ENCODE results near the gene PEAR1. TPM values are rescaled to one million over a fixed set of nuclear protein-coding genes. Genes with fewer than 3 reads are reported as not detected.

PEAR1 gene
- total RNA-seq, 2 donors from 2014 or later: 0.09 to 0.53 TPM

DNA sequence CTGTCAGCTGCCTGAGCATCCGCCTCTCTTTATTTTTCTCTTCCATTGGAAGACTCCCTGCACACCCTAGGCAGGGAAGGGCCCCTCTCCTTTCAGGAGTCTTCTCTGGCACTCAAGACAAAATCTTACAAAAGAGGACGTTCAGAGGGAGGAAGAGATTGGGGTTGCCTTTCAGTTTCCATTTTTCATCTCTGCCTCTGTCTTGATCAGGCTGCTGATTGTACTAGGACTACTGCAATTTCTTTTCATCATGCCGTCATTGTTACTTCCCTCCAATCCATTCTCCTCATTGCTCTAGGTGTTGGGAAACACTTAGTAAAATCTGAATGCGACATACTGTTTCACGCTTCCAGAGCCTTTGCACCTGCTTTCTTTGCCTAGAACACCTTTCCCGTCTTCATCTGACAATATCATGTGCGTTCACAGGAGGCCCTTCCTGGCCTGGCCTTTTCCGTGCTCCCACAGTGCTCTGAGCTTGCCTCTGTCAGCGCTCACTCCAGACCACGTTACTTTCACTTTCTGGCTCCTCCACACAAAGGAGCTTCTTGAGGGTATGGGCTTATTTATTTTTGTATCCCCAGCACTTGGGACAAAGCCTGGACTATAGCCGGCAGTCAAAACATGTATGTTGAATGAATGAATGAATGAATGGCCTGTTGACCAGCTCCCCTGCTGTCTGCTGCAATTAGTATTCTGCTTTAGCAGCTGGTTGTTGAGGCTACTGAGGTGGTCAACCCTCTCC lies 37.9 kb downstream of the PEAR1 start:
- H3K36me3 Mint-ChIP-seq: no peaks in the 10 kb centered on the region
- peak in 1 of 2 donors; percentile 28 for ATAC-seq
- H3K27ac Mint-ChIP-seq: no peak overlapping the region
- DNase-seq (ENCODE audit: low spot score in 2 of 2): no peak
- no peaks in the 10 kb centered on the region for H3K9me3 Mint-ChIP-seq

DNA sequence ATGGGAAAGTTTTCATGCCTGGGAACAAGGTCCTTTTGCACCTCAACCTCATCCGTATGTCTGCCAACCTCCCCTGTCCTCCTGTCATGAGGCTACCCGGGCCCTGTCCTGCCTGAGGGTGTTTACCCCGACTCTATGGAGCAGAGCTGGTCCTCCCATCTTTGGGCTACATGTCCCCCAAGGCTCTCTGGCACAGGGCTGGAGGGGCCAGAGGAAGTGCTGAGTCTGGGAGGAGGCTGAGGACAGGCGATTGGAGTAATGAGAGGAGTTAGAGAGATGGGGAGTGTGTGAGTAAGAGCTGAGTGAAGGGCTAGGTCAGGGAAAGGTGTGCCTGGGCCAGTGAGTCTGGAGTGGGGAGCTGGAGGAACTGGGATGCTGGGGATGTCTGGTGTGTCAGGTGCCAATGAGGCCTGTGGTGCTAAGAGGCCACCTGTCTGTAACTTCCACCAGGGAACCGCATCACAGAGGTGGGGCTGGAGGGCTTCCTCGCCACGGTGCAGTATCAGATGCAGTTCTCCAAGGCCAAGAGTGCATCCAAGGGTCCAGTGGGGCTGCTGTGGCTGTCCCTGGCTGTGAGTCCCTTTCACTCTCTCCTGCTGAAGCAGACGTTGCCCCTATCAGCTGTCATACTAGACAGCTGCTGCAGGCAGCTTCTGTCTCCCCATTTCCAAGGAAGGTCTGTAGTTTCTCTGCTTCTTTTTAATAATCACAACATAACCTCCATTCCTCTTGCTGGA lies 38.6 kb downstream of the PEAR1 start:
- Mint-ChIP-seq H3K36me3 (no peaks in the 10 kb centered on the region), H3K9me3 (no peaks in the 10 kb centered on the region), H3K27ac (no peak overlapping the region)
- no peak for DNase-seq (ENCODE audit: low spot score in 2 of 2)
- ATAC-seq: no peak

DNA sequence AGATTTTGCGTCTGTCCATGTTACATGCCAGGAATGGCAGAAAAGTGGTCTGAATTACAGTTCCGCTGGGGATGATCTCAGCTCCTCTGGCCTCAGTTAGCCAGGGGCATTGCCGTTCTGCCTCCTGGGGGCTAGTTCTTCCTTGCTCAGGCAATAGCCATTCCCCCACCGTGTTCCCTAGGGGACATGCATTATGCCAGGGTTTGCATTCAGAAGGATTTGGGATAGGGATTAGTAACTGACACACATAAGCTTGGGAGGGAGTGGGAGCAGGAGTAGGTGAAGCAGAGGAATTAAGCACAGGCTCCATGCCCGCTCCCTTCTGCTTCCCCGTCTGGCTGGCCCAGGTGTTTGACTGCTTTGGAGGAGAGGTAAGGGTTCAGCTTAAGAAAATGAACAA lies 39.6 kb downstream of the PEAR1 start:
- no peaks in the 10 kb centered on the region for H3K36me3 Mint-ChIP-seq
- no peak for ATAC-seq
- no peak for DNase-seq (ENCODE audit: low spot score in 2 of 2)

GRCh38 chr1:156935505-156936128 lies 42.1 kb downstream of the PEAR1 start:
- H3K9me3 Mint-ChIP-seq: no peaks in the 10 kb centered on the region
- ATAC-seq (no peak), DNase-seq (ENCODE audit: low spot score in 2 of 2) (no peak)
- H3K27ac Mint-ChIP-seq: no peak overlapping the region
- H3K36me3 Mint-ChIP-seq: no peaks in the 10 kb centered on the region

More for the DNA sequence above, 39.6 kb downstream of the PEAR1 start:
- no peaks in the 10 kb centered on the region for H3K9me3 Mint-ChIP-seq
- H3K27ac Mint-ChIP-seq: no peak overlapping the region

DNA sequence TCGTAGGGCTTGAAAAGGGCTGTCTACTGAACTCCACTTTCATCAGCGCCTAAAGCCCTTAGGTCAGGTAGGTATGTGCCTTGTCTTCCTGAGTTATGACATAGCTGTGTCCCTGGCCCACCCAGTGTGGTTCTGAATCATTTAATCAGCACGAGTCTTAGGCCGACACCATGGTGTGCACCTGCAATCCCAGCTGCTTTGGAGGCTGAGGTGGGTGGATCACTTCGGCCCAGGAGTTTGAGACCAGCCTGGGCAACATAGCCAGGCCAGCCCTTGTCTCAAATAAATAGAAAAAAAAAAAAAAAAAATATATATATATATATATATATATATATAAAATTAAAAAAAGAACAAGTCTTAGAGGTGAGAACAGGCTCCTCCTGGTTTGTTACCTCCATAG lies 42.7 kb downstream of the PEAR1 start:
- H3K27ac Mint-ChIP-seq: no peak overlapping the region
- DNase-seq (ENCODE audit: low spot score in 2 of 2) (no peak), ATAC-seq (no peak)
- no peaks in the 10 kb centered on the region for H3K36me3 Mint-ChIP-seq
- no peaks in the 10 kb centered on the region for H3K9me3 Mint-ChIP-seq

GRCh38 chr1:156936721-156937220 lies 43.3 kb downstream of the PEAR1 start:
- H3K36me3 Mint-ChIP-seq: no peaks in the 10 kb centered on the region
- no peak for ATAC-seq
- no peaks in the 10 kb centered on the region for H3K9me3 Mint-ChIP-seq
- peak overlapping the region; percentile 71 to 86 for H3K27ac Mint-ChIP-seq
- DNase-seq (ENCODE audit: low spot score in 2 of 2): no peak

GRCh38 chr1:156937883-156938282 lies 44.4 kb downstream of the PEAR1 start:
- DNase-seq (ENCODE audit: low spot score in 2 of 2) (no peak), ATAC-seq (no peak)
- H3K9me3 Mint-ChIP-seq: no peaks in the 10 kb centered on the region
- H3K36me3 Mint-ChIP-seq: no peaks in the 10 kb centered on the region
- H3K27ac Mint-ChIP-seq: peak overlapping the region in 1 of 2 donors; percentile 71

DNA sequence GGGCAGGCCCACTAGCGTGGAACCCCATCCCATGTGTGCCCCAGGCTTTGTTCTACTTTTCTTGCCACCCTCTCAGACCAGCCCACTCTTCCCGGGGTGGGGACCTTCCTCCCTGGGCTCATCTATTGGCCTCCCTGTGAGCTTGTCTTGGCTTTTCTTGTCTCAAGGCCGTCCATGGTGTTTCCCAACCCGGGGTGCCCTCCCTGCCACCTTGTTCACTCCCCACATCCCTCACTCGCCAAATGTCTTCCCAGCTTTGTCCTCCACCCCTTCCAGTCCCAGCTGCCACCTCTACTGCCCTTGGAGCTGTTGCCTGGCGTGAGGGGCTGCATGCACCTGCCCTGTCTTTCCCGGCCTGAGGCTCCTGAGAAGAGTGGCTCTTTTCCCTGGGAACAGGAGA lies 45.3 kb downstream of the PEAR1 start:
- Mint-ChIP-seq H3K36me3 (no peaks in the 10 kb centered on the region), H3K9me3 (no peaks in the 10 kb centered on the region), H3K27ac (no peak overlapping the region)
- ATAC-seq (no peak), DNase-seq (ENCODE audit: low spot score in 2 of 2) (no peak)

DNA sequence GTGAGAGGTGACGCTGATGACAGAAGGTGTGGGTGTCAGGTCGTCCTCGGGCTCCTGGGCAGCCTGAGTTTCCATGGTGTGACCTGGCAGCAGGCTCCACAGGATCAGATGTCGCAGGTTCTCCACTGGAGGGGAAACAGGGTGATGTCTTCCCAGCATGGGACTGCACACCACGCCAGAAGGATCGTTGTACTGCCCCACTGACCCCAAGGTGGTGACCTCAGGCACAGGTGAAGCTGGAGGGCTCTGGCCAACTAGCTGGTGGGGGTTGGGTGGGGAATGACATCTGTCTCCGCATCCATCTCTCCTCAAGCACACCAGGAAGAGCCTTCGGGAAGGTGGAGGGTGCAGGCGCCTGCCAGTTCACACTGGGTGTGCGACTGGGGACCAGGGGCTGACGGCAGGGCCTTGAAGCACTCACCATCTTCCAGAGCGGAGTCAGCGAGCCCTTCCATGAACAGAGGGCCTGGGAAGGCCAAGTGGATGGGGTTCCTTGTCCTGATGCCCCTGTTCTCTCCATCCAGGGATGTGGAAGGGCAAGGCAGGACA lies 46.3 kb downstream of the PEAR1 start:
- DNase-seq (ENCODE audit: low spot score in 2 of 2) (no peak), ATAC-seq (no peak)
- H3K27ac Mint-ChIP-seq: no peak overlapping the region
- H3K9me3 Mint-ChIP-seq: no peaks in the 10 kb centered on the region
- H3K36me3 Mint-ChIP-seq: no peaks in the 10 kb centered on the region

GRCh38 chr1:156941675-156942074 lies 48.2 kb downstream of the PEAR1 start:
- peaks cover 0 to 7% of the 10 kb centered on the region in 2 donors for H3K36me3 Mint-ChIP-seq
- no peak for ATAC-seq
- no peak for DNase-seq (ENCODE audit: low spot score in 2 of 2)
- H3K9me3 Mint-ChIP-seq: no peaks in the 10 kb centered on the region
- no peak overlapping the region for H3K27ac Mint-ChIP-seq

DNA sequence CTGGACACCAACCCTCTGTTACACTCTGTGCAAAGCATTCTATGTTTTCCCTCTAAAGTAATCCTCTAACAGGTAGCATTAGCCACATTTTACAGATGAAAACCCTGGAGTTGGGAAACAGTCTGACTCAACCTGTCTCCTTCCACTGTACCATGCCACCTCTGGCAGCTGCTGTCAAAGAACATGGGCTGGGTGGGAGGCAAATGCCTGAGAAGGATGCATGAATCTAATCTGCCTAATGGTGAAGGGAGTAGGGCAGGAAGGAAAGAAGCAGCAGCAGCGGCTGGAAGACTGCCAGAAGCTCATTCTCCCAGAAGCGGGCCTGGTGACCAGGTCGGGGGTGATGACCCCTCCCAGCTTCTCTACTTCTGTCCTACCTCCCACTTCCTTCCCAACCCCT lies 48.7 kb downstream of the PEAR1 start:
- DNase-seq (ENCODE audit: low spot score in 2 of 2): no peak
- no peaks in the 10 kb centered on the region for H3K9me3 Mint-ChIP-seq
- peaks cover 0 to 7% of the 10 kb centered on the region in 2 donors for H3K36me3 Mint-ChIP-seq
- no peak for ATAC-seq
- H3K27ac Mint-ChIP-seq: no peak overlapping the region

DNA sequence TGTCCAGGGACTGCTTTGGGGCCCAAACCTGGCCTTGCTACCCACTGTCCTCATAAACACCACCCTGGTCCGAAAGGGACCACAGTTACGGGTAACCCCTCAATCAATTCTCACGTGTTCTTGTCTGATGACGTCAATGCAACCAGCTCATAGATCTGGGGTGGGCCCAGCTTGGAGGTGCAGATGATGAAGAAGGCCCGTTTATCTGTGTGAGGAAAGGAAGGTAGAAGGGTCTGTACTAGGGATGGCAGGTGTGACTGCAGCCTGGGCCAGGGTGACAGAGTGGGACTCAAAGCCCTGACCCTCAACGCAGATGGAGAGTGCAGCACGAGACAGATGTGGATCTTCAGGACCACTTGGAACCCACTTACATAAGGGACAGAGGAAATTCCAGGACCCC lies 49.1 kb downstream of the PEAR1 start:
- no peak for ATAC-seq
- H3K27ac Mint-ChIP-seq: no peak overlapping the region

GRCh38 chr1:156943756-156944155 lies 50.2 kb downstream of the PEAR1 start:
- H3K9me3 Mint-ChIP-seq: no peaks in the 10 kb centered on the region
- DNase-seq (ENCODE audit: low spot score in 2 of 2): no peak
- ATAC-seq: no peak
- peak overlapping the region; percentile 26 to 69 for H3K27ac Mint-ChIP-seq
- peaks cover 0 to 7% of the 10 kb centered on the region in 2 donors for H3K36me3 Mint-ChIP-seq

More for the DNA sequence above, 49.1 kb downstream of the PEAR1 start:
- no peak for DNase-seq (ENCODE audit: low spot score in 2 of 2)
- Mint-ChIP-seq H3K9me3 (no peaks in the 10 kb centered on the region), H3K36me3 (peaks cover 0 to 7% of the 10 kb centered on the region in 2 donors)

DNA sequence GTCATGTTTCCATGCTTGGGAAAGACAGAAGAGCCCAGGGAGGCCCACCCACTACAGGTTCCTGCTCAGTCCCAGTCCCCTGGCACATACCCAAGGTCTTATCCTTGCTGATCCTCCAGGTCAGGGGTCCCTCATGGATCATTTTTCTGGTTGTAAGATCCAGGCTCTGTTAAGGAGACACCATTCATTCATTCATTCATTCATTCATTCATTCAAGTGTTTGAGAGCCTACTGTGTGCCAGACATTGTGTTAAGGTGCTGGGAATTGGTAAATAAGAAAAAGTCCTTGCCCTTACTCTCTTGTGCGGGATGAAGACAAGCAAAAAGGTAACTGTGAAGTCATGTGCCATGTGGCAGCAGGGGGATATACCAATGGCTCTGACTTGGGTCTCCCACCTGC lies 50.8 kb downstream of the PEAR1 start:
- no peak for ATAC-seq
- Mint-ChIP-seq H3K27ac (no peak overlapping the region), H3K9me3 (no peaks in the 10 kb centered on the region), H3K36me3 (peaks cover 0 to 7% of the 10 kb centered on the region in 2 donors)
- DNase-seq (ENCODE audit: low spot score in 2 of 2): no peak

GRCh38 chr1:156944848-156945247 lies 51.3 kb downstream of the PEAR1 start:
- DNase-seq (ENCODE audit: low spot score in 2 of 2): no peak
- Mint-ChIP-seq H3K36me3 (peaks cover 0 to 7% of the 10 kb centered on the region in 2 donors), H3K9me3 (no peaks in the 10 kb centered on the region), H3K27ac (peak overlapping the region in 1 of 2 donors; percentile 9)
- ATAC-seq: no peak

- no peak overlapping the region for H3K27ac Mint-ChIP-seq
- DNase-seq (ENCODE audit: low spot score in 2 of 2) (no peak), ATAC-seq (no peak)
Observed at GRCh38 chr1:156945881-156946661, 52.6 kb downstream of the PEAR1 start.

More at GRCh38 chr1:156945881-156946661, 52.6 kb downstream of the PEAR1 start:
- H3K9me3 Mint-ChIP-seq: no peaks in the 10 kb centered on the region
- H3K36me3 Mint-ChIP-seq: peaks cover 0 to 7% of the 10 kb centered on the region in 2 donors
